Activated CD8-positive, alpha-beta memory T cell treated with anti-CD3 and anti-CD28 coated beads for 36 hours (primary cell): Measurements from ENCODE around the gene SEZ6. TPM values are rescaled to one million over a fixed set of nuclear protein-coding genes. Genes with fewer than 3 reads are reported as not detected.

Experiments
- CTCF ChIA-PET: fragments of 350-600 bp; sonication (Branson Sonifier 250); formaldehyde crosslinking; loops from one replicate; lab custom pipeline; 2021; ENCODE audit warnings: antibody characterized with exemption; lab: Charles Lee
- POLR2A ChIA-PET: fragments of 350-600 bp; sonication (Branson Sonifier 250); formaldehyde crosslinking; loops from one replicate; lab custom pipeline; 2021; ENCODE audit warnings: antibody characterized with exemption; lab: Charles Lee
- total RNA-seq, 2 experiments: library from RNA; stranded (reverse); gene quantifications; one replicate each; pipeline ENCODE4 v1.2.3, GENCODE V29; 2021

SEZ6 gene
- total RNA-seq, 2 experiments from 2014 or later: not detected

- POLR2A ChIA-PET: no interaction called here
- CTCF ChIA-PET: interaction anchor here (1.6 to 2.6 kb wide), 3 partner anchors 17 to 182 kb away, joined by 5 to 9 read pairs (median 9); partner anchors contain the start of gene TLCD1
Measured at GRCh38 chr17:28908640-28909167, 97.1 kb downstream of the SEZ6 start.

- ChIA-PET CTCF (interaction anchor here (1.1 to 2.6 kb wide), 4 partner anchors 18 to 181 kb away, joined by 3 to 9 read pairs (median 7); partner anchors contain the start of gene TLCD1), POLR2A (no interaction called here)
Measured at GRCh38 chr17:28907709-28908475, 97.9 kb downstream of the SEZ6 start.

GRCh38 chr17:28906706-28907438 is 99.0 kb downstream of the SEZ6 start:
- ChIA-PET CTCF (interaction anchor here (1.1 to 1.6 kb wide), 2 partner anchors 11 to 154 kb away, joined by 3 to 5 read pairs; no protein-coding TSS in a partner anchor), POLR2A (no interaction called here)

- ChIA-PET POLR2A (no interaction called here), CTCF (interaction anchor here (1.6 kb wide), 1 partner anchor 11 kb away, joined by 5 read pairs; no protein-coding TSS in a partner anchor)
Measured at GRCh38 chr17:28906276-28906675, 99.6 kb downstream of the SEZ6 start.

Other genes starting within 250 kb of the SEZ6 start
- 10 to 100 TPM; 20.1 to 20.3 TPM for gene FAM222B, start 163.2 kb downstream of the SEZ6 start, total RNA-seq
- 10 to 100 TPM; 72.3 to 76.4 TPM for gene ERAL1, start 151.0 kb downstream of the SEZ6 start, total RNA-seq
- 10 to 100 TPM; 89.8 to 96.5 TPM for gene FLOT2, start 108.3 kb downstream of the SEZ6 start, total RNA-seq
- 10 to 100 TPM; 33.6 to 34.3 TPM for gene DHRS13, start 103.0 kb downstream of the SEZ6 start, total RNA-seq
- gene PHF12, start 54.5 kb downstream of the SEZ6 start, total RNA-seq: 10 to 100 TPM; 47.4 to 48.5 TPM
- 1 to 10 TPM; 1.6 to 1.8 TPM for gene PIPOX, start 37.1 kb upstream of the SEZ6 start, total RNA-seq
- 10 to 100 TPM; 27.5 to 29.6 TPM for gene MYO18A, start 174.4 kb upstream of the SEZ6 start, total RNA-seq
- not detected for gene CRYBA1, start 240.8 kb upstream of the SEZ6 start, total RNA-seq